HepG2 (cell line): ENCODE measurements around the gene MIB2. TPM values are rescaled to one million over a fixed set of nuclear protein-coding genes. Genes with fewer than 3 reads are reported as not detected.

Experiments
- ATAC-seq: fragments of 200-7000 bp; cut with Tn5 transposase; 3 replicates; pipeline ENCODE4 v1.9.1; 2020; ENCODE audit warnings: mild to moderate bottlenecking, moderate library complexity
- BruUV-seq: library from RNA; stranded (reverse); fragments of 400-500 nt; replicated peaks from 2 replicates; lab custom pipeline; 2021; lab: Mats Ljungman, UMichigan
- CTCF ChIA-PET: fragments of 300-600 bp; formaldehyde crosslinking; extraction: SDS; loops from one replicate; lab custom pipeline; 2021; ENCODE audit warnings: low total read pairs, inconsistent platforms, low intra/inter-chr PET ratio; lab: Yijun Ruan, JAX
- POLR2A ChIA-PET: fragments of 350-600 bp; sonication (Branson Sonifier 250); formaldehyde crosslinking; loops from one replicate; lab custom pipeline; 2020; ENCODE audit warnings: antibody characterized with exemption, inconsistent platforms; lab: Yijun Ruan, JAX
- DNase-seq: peaks from one replicate; pipeline ENCODE4 v3.0.0-alpha.2; 2015; ENCODE audit warnings: low spot score
- FAIRE-seq: peaks from 3 replicates; lab custom pipeline; 2011; peaks lifted over from hg19 to GRCh38; lab: Jason Lieb, UNC
- H2AFZ ChIP-seq: one replicate; pipeline ENCODE4 v1.6.1; 2011; ENCODE audit warnings: low read length, inconsistent platforms
- H3K27ac ChIP-seq: fragments of 300-600 bp; 3 replicates; pipeline ENCODE4 v1.8.0; 2011; ENCODE audit warnings: mixed run types, mild to moderate bottlenecking, mixed read lengths, low read length, inconsistent platforms; ENCODE audit not compliant: insufficient read depth; ENCODE audit errors: extremely low read length
- H3K27me3 ChIP-seq, 2 experiments: fragments of 200-600 bp in 1 of 2; 2 replicates in 1 of 2; 3 replicates in 1 of 2; pipeline versions ENCODE4 v1.6.0 to v1.8.0; 2011; ENCODE audit warnings: low read length in 2 of 2, mild to moderate bottlenecking in 2 of 2, moderate library complexity in 2 of 2, inconsistent platforms in 1 of 2; ENCODE audit not compliant: insufficient read depth in 2 of 2, control insufficient read depth in 1 of 2
- H3K36me3 ChIP-seq, 2 experiments: fragments of 200-600 bp in 1 of 2; replicated peaks in 1 of 2; 2 replicates in 1 of 2; 3 replicates in 1 of 2; pipeline versions ENCODE4 v1.5.1 to v1.8.0; 2011; ENCODE audit warnings: low read length in 2 of 2, inconsistent platforms in 1 of 2; ENCODE audit not compliant: insufficient read depth in 2 of 2, control insufficient read depth in 1 of 2
- H3K4me1 ChIP-seq: 2 replicates; pipeline ENCODE4 v1.5.1; 2012; ENCODE audit warnings: low read length, inconsistent platforms; ENCODE audit not compliant: insufficient read depth
- H3K4me2 ChIP-seq: 2 replicates; pipeline ENCODE4 v1.6.0; 2011; ENCODE audit warnings: low read depth, low read length, inconsistent platforms
- H3K4me3 ChIP-seq, 3 experiments: fragments of 200-600 bp in 1 of 3; sonication (generic), shearing (Covaris generic) in 1 of 3; replicated peaks in 1 of 3; 2 replicates each; pipeline ENCODE4 v1.5.1; 2011 to 2016; ENCODE audit warnings: low read length in 3 of 3, inconsistent platforms in 2 of 3, low read depth in 2 of 3, mild to moderate bottlenecking in 2 of 3, control low read depth in 1 of 3, mixed read lengths in 1 of 3; ENCODE audit not compliant: insufficient read depth in 1 of 3
- H3K79me2 ChIP-seq: one replicate; pipeline ENCODE4 v1.6.1; 2011; ENCODE audit warnings: low read length, inconsistent platforms; ENCODE audit not compliant: insufficient read depth
- H3K9ac ChIP-seq: 2 replicates; pipeline ENCODE4 v1.6.0; 2011; ENCODE audit warnings: mild to moderate bottlenecking, low read depth, low read length, inconsistent platforms; ENCODE audit not compliant: insufficient read depth
- H3K9me3 ChIP-seq: 2 replicates; pipeline ENCODE4 v1.5.1; 2012; ENCODE audit warnings: mild to moderate bottlenecking, low read length
- H4K20me1 ChIP-seq: 2 replicates; pipeline ENCODE4 v1.6.0; 2011; ENCODE audit warnings: inconsistent platforms, mild to moderate bottlenecking, low read length, moderate library complexity; ENCODE audit not compliant: insufficient read depth
- ARID3A ChIP-seq: IDR thresholded peaks from 2 replicates; pipeline ENCODE4 v1.6.1; 2012; ENCODE audit warnings: low read depth, low read length, improper control_type of control experiment
- BCLAF1 ChIP-seq: fragments of 450-650 bp; IDR thresholded peaks from 2 replicates; pipeline ENCODE4 v1.6.1; 2017; ENCODE audit warnings: mild to moderate bottlenecking
- HCFC1 ChIP-seq: fragments of 150-350 bp; IDR thresholded peaks from 2 replicates; pipeline ENCODE4 v1.6.1; 2014; ENCODE audit warnings: low read depth, low read length
- JDP2 ChIP-seq: sonication (generic); formaldehyde crosslinking; IDR thresholded peaks from 2 replicates; pipeline ENCODE4 v1.8.1; 2022; ENCODE audit warnings: missing genetic modification reagents, borderline replicate concordance
- KDM2A ChIP-seq: sonication (generic); formaldehyde crosslinking; IDR thresholded peaks from 2 replicates; pipeline ENCODE4 v1.4.0; 2020; ENCODE audit warnings: low read depth, missing genetic modification reagents, borderline replicate concordance
- PRMT3 ChIP-seq: sonication (generic); formaldehyde crosslinking; IDR thresholded peaks from 2 replicates; pipeline ENCODE4 v1.8.1; 2022; ENCODE audit warnings: low read depth, mild to moderate bottlenecking, moderate library complexity, missing genetic modification reagents, borderline replicate concordance
- RBAK ChIP-seq: sonication (generic); formaldehyde crosslinking; IDR thresholded peaks from 2 replicates; pipeline ENCODE4 v1.5.1; 2020; ENCODE audit warnings: mild to moderate bottlenecking, missing genetic modification reagents
- SMYD3 ChIP-seq: sonication (generic); formaldehyde crosslinking; IDR thresholded peaks from 2 replicates; pipeline ENCODE4 v1.8.1; 2023; ENCODE audit warnings: mild to moderate bottlenecking, missing genetic modification reagents
- SRSF1 ChIP-seq: fragments of 200-400 bp; formaldehyde crosslinking; optimal IDR thresholded peaks from 2 replicates; pipeline ENCODE3; 2017; ENCODE audit warnings: mild to moderate bottlenecking, low read depth, low read length, moderate library complexity
- ZNF563 ChIP-seq: sonication (generic); formaldehyde crosslinking; IDR thresholded peaks from 2 replicates; pipeline ENCODE4 v1.8.0; 2022; ENCODE audit warnings: mild to moderate bottlenecking, moderate library complexity, missing genetic modification reagents
- ZNF672 ChIP-seq: sonication (generic); formaldehyde crosslinking; IDR thresholded peaks from 2 replicates; pipeline ENCODE4 v1.8.1; 2022; ENCODE audit warnings: missing genetic modification reagents
- WGBS: methylation state at CpG from one replicate; pipeline ENCODE4 v1.1.6; 2017; ENCODE audit warnings: low lambda C conversion rate; 5-methylcytosine and 5-hydroxymethylcytosine counted together
- in situ Hi-C: cut with HindIII; loops from 2 replicates; pipeline ENCODE4 v1.10.0; 2017; ENCODE audit warnings: low pct_unique_long_range_greater_than_20kb; ENCODE audit not compliant: extremely low pct_ligation_motif_present
- intact Hi-C: fragments of 100-400 bp; cut with micrococcal nuclease; formaldehyde crosslinking; loops from one replicate; pipeline ENCODE4 v1.10.0; 2022; ENCODE audit not compliant: unreplicated experiment
- polyA plus RNA-seq, 8 experiments: library from polyadenylated mRNA; depleted of rRNA in 3 of 8; stranded (reverse) in 7 of 8; unstranded in 1 of 8; fragments of >200 nt; fragmentation: Illumina TruSeq in 4 of 8; extraction: Trizol in 4 of 8; gene quantifications; 2 replicates each; pipeline versions ENCODE4 v1.2.1 to v1.2.3, GENCODE V29; 2011 to 2016; ENCODE audit warnings: low read depth in 4 of 8, missing spikeins in 1 of 8, mixed read lengths in 1 of 8; ENCODE audit not compliant: insufficient read depth in 1 of 8
- total RNA-seq, 5 experiments: library from RNA; depleted of rRNA; stranded (reverse); fragments of >200 nt; fragmentation: Illumina TruSeq; extraction: Trizol; gene quantifications; 2 replicates each; pipeline ENCODE4 v1.2.3, GENCODE V29; 2016; ENCODE audit warnings: low read depth in 1 of 5
- TF ChIP-seq, protein P1 (sequence below): sonication (generic); formaldehyde crosslinking; IDR thresholded peaks from 2 replicates; pipeline ENCODE4 v1.4.0; 2020; ENCODE audit warnings: missing genetic modification reagents

The MIB2 gene
- total and polyA plus RNA-seq, 2 of the 13 experiments (the other 11 are each of a cell fraction or from before 2014, with no cell fraction given) = 19.9 to 30.4 TPM

DNA sequence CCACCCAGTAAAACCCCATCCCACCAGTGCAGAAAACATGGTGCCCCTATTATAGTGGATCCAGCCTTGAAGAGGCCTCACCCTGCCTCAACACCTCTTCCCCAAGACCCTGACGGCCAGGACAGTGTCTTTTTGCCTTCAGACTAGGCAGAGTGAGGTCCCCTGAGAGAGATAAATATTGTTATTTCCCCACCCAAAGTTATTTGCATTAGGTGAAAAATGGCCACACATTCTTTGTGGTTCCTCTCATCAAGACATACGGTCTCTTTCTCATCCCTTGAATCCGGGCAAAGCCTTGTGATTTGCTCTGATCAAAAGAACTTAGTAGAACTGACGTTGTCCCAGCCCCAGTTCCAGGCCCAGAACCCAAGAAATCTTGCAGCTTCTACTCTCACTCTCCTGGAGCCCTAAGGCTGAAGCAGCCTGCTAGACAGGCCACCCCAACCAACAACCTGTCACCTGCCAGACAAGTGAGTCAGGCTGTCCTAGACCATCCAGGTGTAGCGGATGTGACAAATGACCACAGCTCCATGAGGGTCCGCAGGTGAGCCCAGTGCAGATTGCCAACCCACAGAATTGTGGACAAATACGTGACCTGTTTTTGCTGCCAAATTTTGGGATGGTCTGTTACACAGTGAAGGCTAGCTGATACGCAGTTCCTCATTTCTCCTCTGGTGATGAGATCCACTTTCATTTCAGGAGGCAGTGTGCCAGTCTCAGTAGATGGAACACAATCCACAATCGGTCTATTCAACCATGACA is 32.5 kb upstream of the MIB2 start:
- POLR2A ChIA-PET = no interaction called here

GRCh38 chr1:1583347-1584010 is 31.8 kb upstream of the MIB2 start:
- ChIA-PET POLR2A (no interaction called here), CTCF (no interaction called here)
- H3K4me2 ChIP-seq = no peak overlapping the region
- H4K20me1 ChIP-seq = no peaks in the 10 kb centered on the region
- H3K79me2 ChIP-seq = no peaks in the 10 kb centered on the region
- H3K36me3 ChIP-seq = no peaks in the 10 kb centered on the region
- no peak overlapping the region for H3K4me3 ChIP-seq
- in situ Hi-C loops (no loop called here), intact Hi-C loops (no loop called here)
- H2AFZ ChIP-seq = no peak overlapping the region
- DNase-seq = no peak
- no peaks in the 10 kb centered on the region for H3K9me3 ChIP-seq
- peak; percentile 17; the same call in 1 of the 3 replicates for ATAC-seq
- FAIRE-seq = no peak
- peaks cover 4 to 23% of the 10 kb centered on the region in 2 experiments; a peak in 3 of 5 replicates for H3K27me3 ChIP-seq
- H3K4me1 ChIP-seq = peaks cover 32% of the 10 kb centered on the region
- no TSS peak for BruUV-seq
- WGBS = 30% methylated on average over 9 of the region's 23 CpGs
- H3K27ac ChIP-seq = no peak overlapping the region
- H3K9ac ChIP-seq = no peak overlapping the region
- TF ChIP-seq SRSF1 (no peak), ARID3A (no peak), PRMT3 (CRISPR knock-in tag) (no peak), SMYD3 (CRISPR knock-in tag) (no peak), ZNF672 (CRISPR knock-in tag) (no peak), JDP2 (no peak), BCLAF1 (no peak), HCFC1 (no peak), KDM2A (CRISPR knock-in tag) (no peak)
- TF ChIP-seq, protein P1, sequence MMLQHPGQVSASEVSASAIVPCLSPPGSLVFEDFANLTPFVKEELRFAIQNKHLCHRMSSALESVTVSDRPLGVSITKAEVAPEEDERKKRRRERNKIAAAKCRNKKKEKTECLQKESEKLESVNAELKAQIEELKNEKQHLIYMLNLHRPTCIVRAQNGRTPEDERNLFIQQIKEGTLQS = no peak

More for the DNA sequence above, 32.5 kb upstream of the MIB2 start:
- H4K20me1 ChIP-seq = no peaks in the 10 kb centered on the region
- H3K4me2 ChIP-seq = no peak overlapping the region
- 13% methylated on average over 5 of the region's 9 CpGs for WGBS
- no peak overlapping the region for H3K27ac ChIP-seq
- intact Hi-C loops (no loop called here), in situ Hi-C loops (no loop called here)
- no peaks in the 10 kb centered on the region for H3K9me3 ChIP-seq
- no peak overlapping the region for H3K9ac ChIP-seq
- H2AFZ ChIP-seq = no peak overlapping the region
- ATAC-seq = peak; percentile 16; the same call in 2 of the 3 replicates
- no peaks in the 10 kb centered on the region for H3K36me3 ChIP-seq
- no TSS peak for BruUV-seq
- H3K4me3 ChIP-seq = no peak overlapping the region
- peaks cover 4 to 27% of the 10 kb centered on the region in 2 experiments; a peak in 3 of 5 replicates for H3K27me3 ChIP-seq
- peak; percentile 54; the same call in 1 of the 2 replicates for TF ChIP-seq RBAK (CRISPR knock-in tag)
- no peak for TF ChIP-seq ZNF563
- FAIRE-seq = no peak
- peaks cover 32% of the 10 kb centered on the region for H3K4me1 ChIP-seq
- no peak for DNase-seq
- CTCF ChIA-PET = no interaction called here
- H3K79me2 ChIP-seq = no peaks in the 10 kb centered on the region
